Measurements from ENCODE around the gene HYKK. TPM values are rescaled to one million over a fixed set of nuclear protein-coding genes. Genes with fewer than 3 reads are reported as not detected.

Gene HYKK
- total and polyA plus RNA-seq, 9 of the 15 experiments (the other 6 are each of a cell fraction or from before 2014, with no cell fraction given) = 1.9 to 6.1 (median 4.3) TPM

GRCh38 chr15:78551902-78552301, 44.5 kb downstream of the HYKK start:
- in situ Hi-C loops (cut with MboI) (no loop called here), intact Hi-C loops (cut with micrococcal nuclease) (no loop called here)
- H4K20me1 ChIP-seq (replicated peaks; ENCODE audit: control insufficient read depth, insufficient read depth, low read length) = no peaks in the 10 kb centered on the region
- no peak overlapping the region for H3K27ac ChIP-seq (ENCODE audit: extremely low read depth, low read depth, low read length)
- H3K4me2 ChIP-seq (ENCODE audit: insufficient read depth, low read length) = no peak overlapping the region
- no peaks in the 10 kb centered on the region for H3K9me3 ChIP-seq (replicated peaks; ENCODE audit: control insufficient read depth, insufficient read depth, low read depth, low read length)
- FAIRE-seq (no peak), ATAC-seq (no peak), DNase-seq (ENCODE audit: extremely low read depth in 1 of 4, low spot score in 3 of 4) (no peak)
- ChIA-PET CTCF (ENCODE audit: low intra/inter-chr PET ratio) (no interaction called here), POLR2A (interaction anchor here (0.6 to 8.1 kb wide), 3 partner anchors 11 to 915 kb away, joined by 3 to 62 read pairs (median 22); partner anchors contain the start of genes CHRNA5 and PSMA4)
- H3K9me1 ChIP-seq (ENCODE audit: control insufficient read depth, insufficient read depth, low read length) = no peaks in the 10 kb centered on the region
- no peaks in the 10 kb centered on the region for H3K79me2 ChIP-seq (ENCODE audit: control insufficient read depth, insufficient read depth, low read length)
- WGBS (ENCODE audit: insufficient coverage, low coverage, missing lambda C conversion rate) = 56% methylated on average over 5 of the region's 5 CpGs
- H3K27me3 ChIP-seq (ENCODE audit: control insufficient read depth in 2 of 2, insufficient read depth in 2 of 2, low read length in 2 of 2) = no peaks in the 10 kb centered on the region
- BruUV-seq (replicated peaks) = no TSS peak
- no peak overlapping the region for H2AFZ ChIP-seq (ENCODE audit: low read depth, low read length)
- no peak overlapping the region for H3K4me3 ChIP-seq
- TF ChIP-seq SREBF2 (CRISPR knock-in tag; IDR thresholded peaks at IDR 0.05) = no peak
- TF ChIP-seq RHOXF2B (CRISPR knock-in tag; conservative IDR thresholded peaks at IDR 0.05) = no peak
- TF ChIP-seq ZFX (CRISPR knock-in tag; IDR thresholded peaks at IDR 0.05) = no peak
- no peak for TF ChIP-seq CUX1 (CRISPR knock-in tag; IDR thresholded peaks at IDR 0.05)
- H3K9ac ChIP-seq (ENCODE audit: insufficient read depth in 1 of 2, low read depth in 2 of 2, low read length in 2 of 2) = no peak overlapping the region
- peaks cover 44% of the 10 kb centered on the region; the same call in 2 of the 3 replicates for H3K36me3 ChIP-seq (ENCODE audit: control insufficient read depth, insufficient read depth, low read length)
- no peaks in the 10 kb centered on the region for H3K4me1 ChIP-seq (replicated peaks in 1 of 2; ENCODE audit: control insufficient read depth in 2 of 2, insufficient read depth in 2 of 2, low read length in 2 of 2)
